Measurements from ENCODE around the gene POLG2. TPM values are rescaled to one million over a fixed set of nuclear protein-coding genes. Genes with fewer than 3 reads are reported as not detected.

Gene POLG2
- total RNA-seq, 2 experiments from 2014 or later = 22.9 to 51.1 TPM

GRCh38 chr17:64529221-64529620 lies 32.4 kb upstream of the POLG2 start:
- H3K9me3 ChIP-seq (ENCODE audit: low read length) = no peaks in the 10 kb centered on the region
- H3K4me3 ChIP-seq (ENCODE audit: low read depth, low read length, poor library complexity, severe bottlenecking) = no peak overlapping the region
- intact Hi-C loops (cut with micrococcal nuclease; ENCODE audit: unreplicated experiment) = no loop called here
- H3K9me2 ChIP-seq (ENCODE audit: insufficient read depth, low read length) = no peaks in the 10 kb centered on the region
- no peaks in the 10 kb centered on the region for H3K4me1 ChIP-seq (ENCODE audit: insufficient read depth, low read length, poor library complexity, severe bottlenecking)
- no peak overlapping the region for H3K27ac ChIP-seq (ENCODE audit: low read depth, low read length, poor library complexity, severe bottlenecking)
- no peak for TF ChIP-seq CTCF (conservative IDR thresholded peaks at IDR 0.05; ENCODE audit: low read length)
- no peak for TF ChIP-seq EZH2phosphoT487 (IDR thresholded peaks at IDR 0.05; ENCODE audit: borderline replicate concordance, low read depth, low read length)
- CTCF ChIA-PET (ENCODE audit: unreplicated experiment) = interaction anchor here (1.1 kb wide), 1 partner anchor 226 kb away, joined by 3 read pairs; no protein-coding TSS in a partner anchor
- H3K4me2 ChIP-seq (ENCODE audit: low read length) = no peak overlapping the region
- BruUV-seq (replicated peaks) = no TSS peak
- POLR2A ChIA-PET = no interaction called here
- no peak overlapping the region for H2AFZ ChIP-seq (ENCODE audit: low read length)
- DNase-seq (ENCODE audit: low spot score) = no peak
- H3K36me3 ChIP-seq (ENCODE audit: insufficient read depth, low read length) = peaks cover 100% of the 10 kb centered on the region
- H3K79me2 ChIP-seq (ENCODE audit: insufficient read depth, low read depth, low read length) = no peaks in the 10 kb centered on the region
- H4K20me1 ChIP-seq (ENCODE audit: insufficient read depth, low read length) = no peaks in the 10 kb centered on the region

- no TSS peak for BruUV-seq (replicated peaks)
- H3K4me3 ChIP-seq (ENCODE audit: low read depth, low read length, poor library complexity, severe bottlenecking) = no peak overlapping the region
- H3K9me2 ChIP-seq (ENCODE audit: insufficient read depth, low read length) = no peaks in the 10 kb centered on the region
- no peak overlapping the region for H3K4me2 ChIP-seq (ENCODE audit: low read length)
- no peak overlapping the region for H3K27ac ChIP-seq (ENCODE audit: low read depth, low read length, poor library complexity, severe bottlenecking)
- peaks cover 100% of the 10 kb centered on the region for H3K36me3 ChIP-seq (ENCODE audit: insufficient read depth, low read length)
- ChIA-PET POLR2A (no interaction called here), CTCF (ENCODE audit: unreplicated experiment) (no interaction called here)
- no peak overlapping the region for H2AFZ ChIP-seq (ENCODE audit: low read length)
- H4K20me1 ChIP-seq (ENCODE audit: insufficient read depth, low read length) = no peaks in the 10 kb centered on the region
- no peaks in the 10 kb centered on the region for H3K4me1 ChIP-seq (ENCODE audit: insufficient read depth, low read length, poor library complexity, severe bottlenecking)
- no peak for DNase-seq (ENCODE audit: low spot score)
- H3K9me3 ChIP-seq (ENCODE audit: low read length) = no peaks in the 10 kb centered on the region
- no peak for TF ChIP-seq CTCF (conservative IDR thresholded peaks at IDR 0.05; ENCODE audit: low read length)
- TF ChIP-seq EZH2phosphoT487 (IDR thresholded peaks at IDR 0.05; ENCODE audit: borderline replicate concordance, low read depth, low read length) = no peak
- intact Hi-C loops (cut with micrococcal nuclease; ENCODE audit: unreplicated experiment) = no loop called here
- H3K79me2 ChIP-seq (ENCODE audit: insufficient read depth, low read depth, low read length) = no peaks in the 10 kb centered on the region
Measured at GRCh38 chr17:64527914-64528313, 31.1 kb upstream of the POLG2 start.

- TF ChIP-seq CTCF (conservative IDR thresholded peaks at IDR 0.05; ENCODE audit: low read length) = no peak
- TF ChIP-seq EZH2phosphoT487 (IDR thresholded peaks at IDR 0.05; ENCODE audit: borderline replicate concordance, low read depth, low read length) = no peak
- CTCF ChIA-PET (ENCODE audit: unreplicated experiment) = interaction anchor here (0.6 kb wide), 1 partner anchor 15 kb away, joined by 4 read pairs; no protein-coding TSS in a partner anchor
- Histone ChIP-seq H3K4me3 (ENCODE audit: low read depth, low read length, poor library complexity, severe bottlenecking) (no peak overlapping the region), H3K79me2 (ENCODE audit: insufficient read depth, low read depth, low read length) (no peaks in the 10 kb centered on the region), H3K4me1 (ENCODE audit: insufficient read depth, low read length, poor library complexity, severe bottlenecking) (no peaks in the 10 kb centered on the region), H2AFZ (ENCODE audit: low read length) (no peak overlapping the region), H3K4me2 (ENCODE audit: low read length) (no peak overlapping the region), H3K36me3 (ENCODE audit: insufficient read depth, low read length) (peaks cover 100% of the 10 kb centered on the region), H3K9me3 (ENCODE audit: low read length) (no peaks in the 10 kb centered on the region), H4K20me1 (ENCODE audit: insufficient read depth, low read length) (no peaks in the 10 kb centered on the region), H3K9me2 (ENCODE audit: insufficient read depth, low read length) (no peaks in the 10 kb centered on the region), H3K27ac (ENCODE audit: low read depth, low read length, poor library complexity, severe bottlenecking) (no peak overlapping the region)
- no peak for DNase-seq (ENCODE audit: low spot score)
- no TSS peak for BruUV-seq (replicated peaks)
- POLR2A ChIA-PET = interaction anchor here (0.7 to 0.8 kb wide), 2 partner anchors 24 to 73 kb away, joined by 3 read pairs; partner anchors contain the start of gene POLG2
- intact Hi-C loops (cut with micrococcal nuclease; ENCODE audit: unreplicated experiment) = no loop called here
Measured at GRCh38 chr17:64520359-64520758, 23.5 kb upstream of the POLG2 start.

All from OCI-LY7 (cell line).